AG08396 (cell line): ENCODE measurements around the gene HPSE2.
"Not testable (repeated sequence)": the region's sequence is repeated elsewhere in the genome, so short reads cannot be mapped to it uniquely, and the experiment has no call there.

Experiments
- DNase-seq: peaks from one replicate; pipeline ENCODE4 v3.0.0; 2012; ENCODE audit warnings: low spot score, mixed read lengths

The HPSE2 gene

GRCh38 chr10:99005254-99005653, 230.4 kb downstream of the HPSE2 start:
- no peak for DNase-seq

- DNase-seq, result no peak
These were observed 230.9 kb downstream of the HPSE2 start for GRCh38 chr10:99004738-99005137.

GRCh38 chr10:99002392-99002791, 233.3 kb downstream of the HPSE2 start:
- DNase-seq, result no peak

GRCh38 chr10:98997596-98997995, 238.1 kb downstream of the HPSE2 start:
- DNase-seq, result no peak

GRCh38 chr10:98994030-98994429, 241.6 kb downstream of the HPSE2 start:
- DNase-seq, result no peak

- DNase-seq, result not testable (repeated sequence)
These were observed 251.9 kb downstream of the HPSE2 start for GRCh38 chr10:98983751-98984150.

GRCh38 chr10:98980353-98980752, 255.3 kb downstream of the HPSE2 start:
- DNase-seq, result no peak

GRCh38 chr10:98971464-98971863, 264.2 kb downstream of the HPSE2 start:
- no peak for DNase-seq

- DNase-seq, result no peak
These were observed 268.1 kb downstream of the HPSE2 start for GRCh38 chr10:98967601-98968000.

- no peak for DNase-seq
These were observed 272.0 kb downstream of the HPSE2 start for GRCh38 chr10:98963608-98964007.

- no peak for DNase-seq
These were observed 276.3 kb downstream of the HPSE2 start for GRCh38 chr10:98959379-98959778.

- DNase-seq, result peak; percentile 7
These were observed 277.9 kb downstream of the HPSE2 start for GRCh38 chr10:98957801-98958200.

- DNase-seq, result peak; percentile 12
These were observed 278.9 kb downstream of the HPSE2 start for GRCh38 chr10:98956576-98957260.

GRCh38 chr10:98953251-98953650, 282.4 kb downstream of the HPSE2 start:
- DNase-seq, result no peak

- no peak for DNase-seq
These were observed 284.2 kb downstream of the HPSE2 start for GRCh38 chr10:98951269-98952000.

GRCh38 chr10:98950106-98950505, 285.5 kb downstream of the HPSE2 start:
- DNase-seq, result no peak

GRCh38 chr10:98949306-98949705, 286.3 kb downstream of the HPSE2 start:
- no peak for DNase-seq

GRCh38 chr10:98943681-98944080, 292.0 kb downstream of the HPSE2 start:
- DNase-seq, result no peak

- no peak for DNase-seq
These were observed 305.9 kb downstream of the HPSE2 start for GRCh38 chr10:98929709-98930108.

- no peak for DNase-seq
These were observed 310.0 kb downstream of the HPSE2 start for GRCh38 chr10:98925651-98926050.

GRCh38 chr10:98924526-98924925, 311.1 kb downstream of the HPSE2 start:
- no peak for DNase-seq

GRCh38 chr10:98921316-98921715, 314.3 kb downstream of the HPSE2 start:
- no peak for DNase-seq

GRCh38 chr10:98920807-98921206, 314.8 kb downstream of the HPSE2 start:
- DNase-seq, result peak; percentile 32

GRCh38 chr10:98920360-98920759, 315.3 kb downstream of the HPSE2 start:
- DNase-seq, result no peak
